Trophoblast cell (in vitro differentiated cells and primary cell): ENCODE results near the gene EPHB1.

Source experiments
- DNase-seq, 2 donors: peaks; one replicate each; pipeline ENCODE4 v3.0.0-alpha.2; 2016
- H2AFZ ChIP-seq: 2 replicates; pipeline ENCODE4 v1.6.1; 2013; ENCODE audit warnings: low read length, moderate library complexity, mild to moderate bottlenecking; ENCODE audit not compliant: insufficient read depth, poor library complexity
- H2AK5ac ChIP-seq: 2 replicates; pipeline ENCODE4 v1.6.1; 2013; ENCODE audit warnings: mild to moderate bottlenecking, low read length
- H2BK120ac ChIP-seq: 2 replicates; pipeline ENCODE4 v1.6.1; 2013; ENCODE audit warnings: low read length, mild to moderate bottlenecking, moderate library complexity; ENCODE audit not compliant: insufficient read depth, poor library complexity
- H2BK12ac ChIP-seq: 2 replicates; pipeline ENCODE4 v1.6.1; 2013; ENCODE audit warnings: mild to moderate bottlenecking, low read length, moderate library complexity
- H2BK5ac ChIP-seq: 2 replicates; pipeline ENCODE4 v1.6.1; 2013; ENCODE audit warnings: low read length, low read depth, moderate library complexity, mild to moderate bottlenecking; ENCODE audit not compliant: poor library complexity
- H3K14ac ChIP-seq: 2 replicates; pipeline ENCODE4 v1.6.1; 2013; ENCODE audit warnings: mild to moderate bottlenecking, low read length
- H3K18ac ChIP-seq: 2 replicates; pipeline ENCODE4 v1.6.1; 2013; ENCODE audit warnings: mild to moderate bottlenecking, low read length
- H3K23ac ChIP-seq: 2 replicates; pipeline ENCODE4 v1.6.1; 2013; ENCODE audit warnings: low read length
- H3K27ac ChIP-seq: 2 replicates; pipeline ENCODE4 v1.5.1; 2013; ENCODE audit warnings: low read depth, mild to moderate bottlenecking, inconsistent platforms, low read length, moderate library complexity
- H3K27me3 ChIP-seq: 2 replicates; pipeline ENCODE4 v1.6.1; 2013; ENCODE audit warnings: inconsistent platforms, mild to moderate bottlenecking, low read length, moderate library complexity; ENCODE audit not compliant: insufficient read depth
- H3K36me3 ChIP-seq, 2 experiments: 1 replicate in 1 of 2; 2 replicates in 1 of 2; pipeline ENCODE4 v1.6.1; 2013; ENCODE audit warnings: low read length in 2 of 2, mild to moderate bottlenecking in 2 of 2, moderate library complexity in 1 of 2; ENCODE audit not compliant: insufficient read depth in 2 of 2, control insufficient read depth in 1 of 2
- H3K4ac ChIP-seq: 2 replicates; pipeline ENCODE4 v1.6.1; 2013; ENCODE audit warnings: low read depth, mild to moderate bottlenecking, low read length, moderate library complexity
- H3K4me1 ChIP-seq, 2 experiments: 1 replicate in 1 of 2; 2 replicates in 1 of 2; pipeline ENCODE4 v1.6.1; 2013; ENCODE audit warnings: low read length in 2 of 2, mild to moderate bottlenecking in 2 of 2, moderate library complexity in 1 of 2; ENCODE audit not compliant: insufficient read depth in 2 of 2, control insufficient read depth in 1 of 2
- H3K4me2 ChIP-seq: 2 replicates; pipeline ENCODE4 v1.6.1; 2013; ENCODE audit warnings: inconsistent platforms, mild to moderate bottlenecking, low read length, moderate library complexity
- H3K4me3 ChIP-seq: 2 replicates; pipeline ENCODE4 v1.5.1; 2013; ENCODE audit warnings: mild to moderate bottlenecking, low read depth, low read length, inconsistent platforms
- H3K79me1 ChIP-seq: one replicate; pipeline ENCODE4 v1.6.1; 2013; ENCODE audit warnings: low read length
- H3K79me2 ChIP-seq: 2 replicates; pipeline ENCODE4 v1.6.1; 2013; ENCODE audit warnings: low read length, mild to moderate bottlenecking; ENCODE audit not compliant: control insufficient read depth, insufficient read depth, poor library complexity
- H3K9ac ChIP-seq: 2 replicates; pipeline ENCODE4 v1.6.1; 2013; ENCODE audit warnings: mild to moderate bottlenecking, low read length
- H3K9me3 ChIP-seq: 2 replicates; pipeline ENCODE4 v1.6.1; 2013; ENCODE audit warnings: low read depth, mild to moderate bottlenecking, control low read depth, inconsistent platforms, low read length; ENCODE audit not compliant: insufficient read depth
- H4K12ac ChIP-seq: 2 replicates; pipeline ENCODE4 v1.6.1; 2013; ENCODE audit warnings: low read depth, mild to moderate bottlenecking, low read length, moderate library complexity
- H4K8ac ChIP-seq: 2 replicates; pipeline ENCODE4 v1.6.1; 2013; ENCODE audit warnings: low read depth, mild to moderate bottlenecking, low read length, moderate library complexity
- H4K91ac ChIP-seq: one replicate; pipeline ENCODE4 v1.6.1; 2013; ENCODE audit warnings: low read depth, mild to moderate bottlenecking, low read length, moderate library complexity
- WGBS: extraction: QIAGEN DNeasy Blood & Tissue Kit; methylation state at CpG from one replicate; pipeline ENCODE4 v1.1.7; 2013; ENCODE audit warnings: missing lambda C conversion rate; ENCODE audit not compliant: insufficient read length, insufficient coverage; ENCODE audit errors: extremely low coverage; 5-methylcytosine and 5-hydroxymethylcytosine counted together

EPHB1 gene

GRCh38 chr3:135083179-135083578 is 288.1 kb downstream of the EPHB1 start:
- no peak overlapping the region for H3K18ac ChIP-seq

GRCh38 chr3:135083756-135084155 is 288.7 kb downstream of the EPHB1 start:
- no peak overlapping the region for H2AFZ ChIP-seq
- H2AK5ac ChIP-seq: no peak overlapping the region
- H2BK5ac ChIP-seq: no peak overlapping the region
- H3K4me1 ChIP-seq: no peaks in the 10 kb centered on the region
- no peak overlapping the region for H2BK12ac ChIP-seq
- no peak overlapping the region for H3K4me2 ChIP-seq
- no peak overlapping the region for H2BK120ac ChIP-seq
- no peaks in the 10 kb centered on the region for H3K79me2 ChIP-seq
- no peak overlapping the region for H4K8ac ChIP-seq
- no peak overlapping the region for H4K91ac ChIP-seq
- H3K23ac ChIP-seq: no peak overlapping the region
- DNase-seq: no peak
- no peak overlapping the region for H3K18ac ChIP-seq
- no peak overlapping the region for H3K14ac ChIP-seq
- no CpG with 5 or more reads among the region's 1 CpG for WGBS
- no peak overlapping the region for H3K27ac ChIP-seq
- H3K9me3 ChIP-seq: no peaks in the 10 kb centered on the region
- H4K12ac ChIP-seq: no peak overlapping the region
- no peaks in the 10 kb centered on the region for H3K27me3 ChIP-seq
- no peak overlapping the region for H3K4ac ChIP-seq
- H3K36me3 ChIP-seq: no peaks in the 10 kb centered on the region
- H3K9ac ChIP-seq: no peak overlapping the region
- H3K4me3 ChIP-seq: no peak overlapping the region
- no peaks in the 10 kb centered on the region for H3K79me1 ChIP-seq

More at GRCh38 chr3:135083179-135083578, 288.1 kb downstream of the EPHB1 start:
- H3K14ac ChIP-seq: no peak overlapping the region
- H2BK120ac ChIP-seq: no peak overlapping the region
- no peaks in the 10 kb centered on the region for H3K27me3 ChIP-seq
- no peak overlapping the region for H3K27ac ChIP-seq
- no peak overlapping the region for H2BK12ac ChIP-seq
- no peaks in the 10 kb centered on the region for H3K79me2 ChIP-seq
- no peaks in the 10 kb centered on the region for H3K79me1 ChIP-seq
- no peak overlapping the region for H3K23ac ChIP-seq
- H4K91ac ChIP-seq: no peak overlapping the region
- no peaks in the 10 kb centered on the region for H3K36me3 ChIP-seq
- H3K4ac ChIP-seq: no peak overlapping the region
- no peak overlapping the region for H2AK5ac ChIP-seq
- H4K12ac ChIP-seq: no peak overlapping the region
- WGBS: no CpG with 5 or more reads among the region's 1 CpG
- H2AFZ ChIP-seq: no peak overlapping the region
- no peak overlapping the region for H3K4me2 ChIP-seq
- H4K8ac ChIP-seq: no peak overlapping the region
- no peak overlapping the region for H2BK5ac ChIP-seq
- H3K9me3 ChIP-seq: no peaks in the 10 kb centered on the region
- no peak overlapping the region for H3K4me3 ChIP-seq
- no peak for DNase-seq
- no peak overlapping the region for H3K9ac ChIP-seq
- H3K4me1 ChIP-seq: no peaks in the 10 kb centered on the region

- Histone ChIP-seq H2BK12ac (no peak overlapping the region), H3K27me3 (no peaks in the 10 kb centered on the region), H4K91ac (no peak overlapping the region), H3K4me1 (no peaks in the 10 kb centered on the region), H3K14ac (no peak overlapping the region), H3K4ac (no peak overlapping the region), H3K4me3 (no peak overlapping the region), H4K8ac (no peak overlapping the region), H2AK5ac (no peak overlapping the region), H3K18ac (no peak overlapping the region), H3K27ac (no peak overlapping the region), H3K79me2 (no peaks in the 10 kb centered on the region), H4K12ac (no peak overlapping the region), H3K36me3 (no peaks in the 10 kb centered on the region), H3K23ac (no peak overlapping the region), H3K9me3 (no peaks in the 10 kb centered on the region), H3K4me2 (no peak overlapping the region), H3K9ac (no peak overlapping the region), H3K79me1 (no peaks in the 10 kb centered on the region), H2BK5ac (no peak overlapping the region), H2BK120ac (no peak overlapping the region), H2AFZ (no peak overlapping the region)
- no CpG with 5 or more reads among the region's 7 CpGs for WGBS
- no peak for DNase-seq
These were observed 289.3 kb downstream of the EPHB1 start for GRCh38 chr3:135084405-135084804.

GRCh38 chr3:135084976-135085375 is 289.9 kb downstream of the EPHB1 start:
- Histone ChIP-seq H3K36me3 (no peaks in the 10 kb centered on the region), H3K27ac (no peak overlapping the region), H3K23ac (no peak overlapping the region), H3K4ac (no peak overlapping the region), H4K8ac (no peak overlapping the region), H4K12ac (no peak overlapping the region), H3K27me3 (no peaks in the 10 kb centered on the region), H3K4me2 (no peak overlapping the region), H2AK5ac (no peak overlapping the region), H3K9ac (no peak overlapping the region), H2BK5ac (no peak overlapping the region), H3K14ac (no peak overlapping the region), H3K4me3 (no peak overlapping the region), H2AFZ (no peak overlapping the region), H2BK12ac (no peak overlapping the region), H3K79me2 (no peaks in the 10 kb centered on the region), H4K91ac (no peak overlapping the region), H3K9me3 (no peaks in the 10 kb centered on the region), H3K18ac (no peak overlapping the region), H2BK120ac (no peak overlapping the region), H3K79me1 (no peaks in the 10 kb centered on the region), H3K4me1 (no peaks in the 10 kb centered on the region)
- no CpG with 5 or more reads among the region's 3 CpGs for WGBS
- DNase-seq: no peak
